Measurements from ENCODE around the gene SNX10. TPM values are rescaled to one million over a fixed set of nuclear protein-coding genes. Genes with fewer than 3 reads are reported as not detected.

Gene SNX10
- total and polyA plus RNA-seq, 8 donors, result 2.9 to 23.5 (median 6.0) TPM

- no peaks in the 10 kb centered on the region for H3K9me3 ChIP-seq
- no peak for DNase-seq
- intact Hi-C loops (cut with DNase I), result loop anchor here in 1 of 3 donors (10.0 kb wide), 1 partner anchor 115 kb away; no protein-coding TSS in a partner anchor
- H3K27me3 ChIP-seq, result no peaks in the 10 kb centered on the region
- H3K27ac ChIP-seq, result no peak overlapping the region
- FAIRE-seq, result no peak
- no peak for TF ChIP-seq CTCF (IDR thresholded peaks at IDR 0.05)
- peaks cover 0 to 4% (median 0%) of the 10 kb centered on the region in 3 donors for H3K4me1 ChIP-seq
- no peak overlapping the region for H3K4me3 ChIP-seq
- no peak for ATAC-seq
- no peaks in the 10 kb centered on the region for H3K36me3 ChIP-seq
- WGBS, 2 donors, result 38 to 41% methylated on average over 3 of the region's 3 CpGs
Measured at GRCh38 chr7:26379711-26380110, 88.0 kb downstream of the SNX10 start.

- DNase-seq (no peak), FAIRE-seq (no peak), ATAC-seq (no peak)
- 84 to 90% methylated on average over 10 of the region's 10 CpGs for WGBS, 2 donors
- no peak overlapping the region for H3K27ac ChIP-seq
- intact Hi-C loops (cut with DNase I), result loop anchor here in 1 of 3 donors (10.0 kb wide), 1 partner anchor 113 kb away; no protein-coding TSS in a partner anchor
- TF ChIP-seq CTCF (IDR thresholded peaks at IDR 0.05), result no peak
- no peaks in the 10 kb centered on the region for H3K36me3 ChIP-seq
- H3K9me3 ChIP-seq, result no peaks in the 10 kb centered on the region
- no peaks in the 10 kb centered on the region for H3K27me3 ChIP-seq
- no peak overlapping the region for H3K4me3 ChIP-seq
- H3K4me1 ChIP-seq, result no peaks in the 10 kb centered on the region
Measured at GRCh38 chr7:26381476-26382353, 90.1 kb downstream of the SNX10 start.

- no peak for FAIRE-seq
Measured at GRCh38 chr7:26385240-26385639, 93.6 kb downstream of the SNX10 start.

GRCh38 chr7:26387731-26388130 is 96.1 kb downstream of the SNX10 start:
- WGBS, 2 donors, result 42 to 48% methylated on average over 2 of the region's 2 CpGs
- Histone ChIP-seq H3K36me3 (no peaks in the 10 kb centered on the region), H3K27me3 (no peaks in the 10 kb centered on the region), H3K27ac (no peak overlapping the region), H3K4me3 (no peak overlapping the region), H3K4me1 (no peaks in the 10 kb centered on the region), H3K9me3 (no peaks in the 10 kb centered on the region)
- DNase-seq, result no peak
- TF ChIP-seq CTCF (IDR thresholded peaks at IDR 0.05), result no peak
- intact Hi-C loops (cut with DNase I), result loop anchor here in 1 of 3 donors (10.0 kb wide), 1 partner anchor 107 kb away; no protein-coding TSS in a partner anchor
- ATAC-seq, result no peak
- no peak for FAIRE-seq

More at GRCh38 chr7:26385240-26385639, 93.6 kb downstream of the SNX10 start:
- H3K27ac ChIP-seq, result no peak overlapping the region
- H3K27me3 ChIP-seq, result no peaks in the 10 kb centered on the region
- no peaks in the 10 kb centered on the region for H3K4me1 ChIP-seq
- no peak for DNase-seq
- intact Hi-C loops (cut with DNase I), result loop anchor here in 1 of 3 donors (10.0 kb wide), 1 partner anchor 110 kb away; no protein-coding TSS in a partner anchor
- H3K9me3 ChIP-seq, result no peaks in the 10 kb centered on the region
- no peaks in the 10 kb centered on the region for H3K36me3 ChIP-seq
- TF ChIP-seq CTCF (IDR thresholded peaks at IDR 0.05), result no peak
- H3K4me3 ChIP-seq, result no peak overlapping the region
- ATAC-seq, result no peak

- intact Hi-C loops (cut with DNase I), result loop anchor here in 1 of 3 donors (10.0 kb wide), 1 partner anchor 107 kb away; no protein-coding TSS in a partner anchor
- H3K36me3 ChIP-seq, result no peaks in the 10 kb centered on the region
- no peak overlapping the region for H3K4me3 ChIP-seq
- H3K4me1 ChIP-seq, result no peaks in the 10 kb centered on the region
- FAIRE-seq (no peak), DNase-seq (no peak), ATAC-seq (no peak)
- no peak for TF ChIP-seq CTCF (IDR thresholded peaks at IDR 0.05)
- no peaks in the 10 kb centered on the region for H3K9me3 ChIP-seq
- H3K27me3 ChIP-seq, result no peaks in the 10 kb centered on the region
- H3K27ac ChIP-seq, result no peak overlapping the region
- 71 to 79% methylated on average over 4 of the region's 4 CpGs for WGBS, 2 donors
Measured at GRCh38 chr7:26388256-26388655, 96.6 kb downstream of the SNX10 start.

Data from pancreas (tissue), 10 donors.